Stimulated activated CD8-positive, alpha-beta memory T cell treated with anti-CD3 and anti-CD28 coated beads, Interleukin-2, amount 100 ng/mL, for 1 hour (primary cell): ENCODE measurements around the gene F2RL2.
"Not testable (repeated sequence)": the region's sequence is repeated elsewhere in the genome, so short reads cannot be mapped to it uniquely, and the experiment has no call there.

Source experiments
- DNase-seq, 2 donors: peaks; one replicate each; pipeline ENCODE4 v3.0.0-alpha.2; 2020; ENCODE audit warnings: low read depth in 2 of 2

The F2RL2 gene

GRCh38 chr5:76622076-76622475, 1.1 kb downstream of the F2RL2 start:
- DNase-seq, result no peak

GRCh38 chr5:76620166-76620565, 3.0 kb downstream of the F2RL2 start:
- DNase-seq, result no peak

DNA sequence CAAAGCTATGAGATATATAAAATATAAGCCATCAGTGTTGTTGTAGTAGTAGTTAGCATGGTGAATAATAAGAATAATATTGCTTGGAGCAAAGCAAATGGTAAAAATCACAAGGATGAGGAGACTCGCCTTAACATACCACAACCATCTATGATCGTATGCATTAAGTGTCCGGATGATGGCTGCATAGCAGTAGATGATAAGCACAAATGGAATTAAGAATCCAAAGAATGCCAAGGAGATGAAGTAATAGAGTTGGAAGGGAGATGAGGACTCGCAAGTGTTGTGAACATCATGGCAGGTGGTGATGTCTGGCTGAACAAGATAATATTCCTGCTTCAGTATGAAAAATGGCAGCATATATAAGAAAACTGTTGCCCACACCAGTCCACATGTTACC, 5.5 kb downstream of the F2RL2 start:
- no peak for DNase-seq

- no peak for DNase-seq
Observed at GRCh38 chr5:76617229-76617628, 6.0 kb downstream of the F2RL2 start.

DNA sequence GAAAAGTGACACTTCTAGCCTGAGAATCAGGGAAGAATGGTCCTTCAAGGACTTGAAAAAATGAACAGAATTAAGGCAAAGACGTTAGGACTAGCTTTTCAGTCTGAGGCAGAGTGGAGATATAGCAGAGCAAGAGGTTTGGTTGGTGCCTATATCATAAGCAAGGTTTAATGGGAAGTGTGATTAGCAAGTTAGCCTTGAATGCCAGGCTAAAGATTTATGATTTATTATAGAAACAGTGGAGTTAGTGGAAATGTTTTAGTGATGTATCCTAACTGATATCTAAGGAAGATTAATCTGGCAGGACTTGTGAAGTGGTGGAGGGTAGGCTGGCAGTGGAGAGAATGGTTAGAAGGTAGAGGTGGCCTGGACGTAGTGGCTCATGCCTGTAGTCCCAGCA, 7.0 kb downstream of the F2RL2 start:
- DNase-seq, result no peak

DNA sequence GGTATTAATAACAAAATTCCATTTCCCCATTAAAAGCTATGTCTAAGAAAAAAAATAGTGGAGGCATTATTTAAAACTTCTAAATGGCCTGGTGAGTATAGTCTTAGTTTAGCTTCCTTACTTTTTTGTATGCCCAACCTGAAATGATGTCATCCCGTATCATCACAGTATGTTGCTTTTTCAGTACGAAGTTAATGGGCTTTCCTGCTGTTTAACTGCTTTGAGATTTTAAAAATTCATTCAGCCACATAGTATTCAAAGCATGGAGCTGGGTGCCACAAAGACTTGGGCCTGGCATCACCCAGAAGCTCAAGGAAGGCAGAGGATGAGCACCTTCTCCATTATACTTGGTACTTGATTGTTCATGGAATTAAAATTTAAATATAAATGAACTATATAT, 7.4 kb downstream of the F2RL2 start:
- no peak for DNase-seq

- no peak for DNase-seq
Observed at GRCh38 chr5:76612942-76613341, 10.3 kb downstream of the F2RL2 start.

DNA sequence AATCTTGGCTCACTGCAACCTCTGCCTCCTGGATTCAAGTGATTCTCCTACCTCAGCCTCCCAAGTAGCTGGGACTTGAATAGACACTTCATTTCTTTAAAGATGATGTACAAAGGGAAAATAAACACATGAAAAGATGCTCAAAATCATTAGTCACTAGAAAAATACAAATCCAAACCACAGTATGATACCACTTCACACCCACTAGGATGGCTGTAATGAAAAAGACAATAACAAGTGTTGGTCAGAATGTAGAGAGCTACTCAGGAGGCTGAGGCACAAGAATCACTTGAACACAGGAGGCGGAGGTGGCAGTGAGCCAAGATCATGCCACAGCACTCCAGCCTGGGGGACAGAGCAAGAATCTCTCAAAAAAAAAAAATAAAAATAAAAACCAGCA, 13.0 kb downstream of the F2RL2 start:
- no peak for DNase-seq

DNA sequence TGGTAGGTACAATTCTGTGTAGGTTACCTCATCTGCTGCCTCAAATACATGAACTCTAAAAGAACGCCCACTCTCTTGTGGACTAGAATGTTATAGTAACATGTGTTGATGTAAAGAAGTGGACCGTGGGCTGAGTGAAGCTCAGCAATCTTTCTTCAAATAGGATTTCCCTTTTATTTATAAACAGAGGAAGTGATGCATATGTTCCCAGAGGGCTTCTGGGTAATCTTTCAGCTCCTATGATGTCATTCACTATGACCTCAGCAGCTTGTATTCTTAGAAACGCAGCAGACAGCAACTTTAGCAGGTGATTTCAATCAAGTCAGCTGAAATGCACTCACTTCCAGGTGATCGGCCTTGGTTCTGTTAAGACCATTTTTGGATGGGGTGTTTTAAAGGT, 14.4 kb downstream of the F2RL2 start:
- no peak for DNase-seq

DNA sequence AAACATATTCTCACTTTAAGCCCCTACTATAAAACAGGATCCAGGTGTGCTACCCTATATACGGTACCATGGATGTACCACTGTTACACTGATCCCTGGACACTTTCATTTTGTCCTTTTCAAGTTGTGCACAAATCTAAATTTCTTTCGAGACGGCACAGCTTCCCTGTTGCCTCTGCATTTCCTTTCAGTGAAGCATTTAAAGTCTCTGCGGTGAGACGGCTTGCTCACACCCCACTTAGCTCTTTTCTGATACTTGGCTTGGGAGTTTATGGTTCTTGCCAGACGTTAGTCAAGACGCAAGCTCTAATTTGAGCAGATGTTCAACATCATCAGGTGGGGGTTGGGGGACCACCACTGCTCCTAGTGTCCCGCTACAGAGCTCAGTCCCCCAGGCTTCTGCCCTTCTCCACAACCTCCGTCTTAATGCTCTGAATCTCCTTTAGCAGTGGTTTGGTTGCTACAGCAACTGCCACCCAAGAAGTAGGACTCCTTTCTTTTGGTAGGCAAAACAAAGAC, 15.8 kb downstream of the F2RL2 start:
- no peak for DNase-seq

DNA sequence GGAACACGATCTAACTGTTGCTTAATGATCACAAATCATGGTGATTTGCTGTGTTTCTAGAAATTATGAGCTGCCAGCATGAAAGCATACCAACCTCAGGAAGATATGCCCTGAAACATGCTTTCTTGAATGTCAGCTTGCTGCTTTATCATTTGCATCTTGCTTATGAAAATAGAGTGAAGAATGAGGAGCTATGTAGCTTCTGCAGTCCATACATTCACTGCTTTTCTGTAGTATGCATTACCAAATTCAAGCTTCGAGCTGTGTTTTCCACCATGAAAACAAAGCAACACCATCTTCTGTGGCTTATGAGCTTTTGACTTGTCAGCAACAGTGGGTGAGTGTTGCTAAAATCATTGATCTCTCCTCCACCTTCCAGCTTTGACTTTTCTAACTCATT, 16.5 kb downstream of the F2RL2 start:
- no peak for DNase-seq

- DNase-seq, result no peak
Observed at GRCh38 chr5:76604838-76605237, 18.4 kb downstream of the F2RL2 start.

DNA sequence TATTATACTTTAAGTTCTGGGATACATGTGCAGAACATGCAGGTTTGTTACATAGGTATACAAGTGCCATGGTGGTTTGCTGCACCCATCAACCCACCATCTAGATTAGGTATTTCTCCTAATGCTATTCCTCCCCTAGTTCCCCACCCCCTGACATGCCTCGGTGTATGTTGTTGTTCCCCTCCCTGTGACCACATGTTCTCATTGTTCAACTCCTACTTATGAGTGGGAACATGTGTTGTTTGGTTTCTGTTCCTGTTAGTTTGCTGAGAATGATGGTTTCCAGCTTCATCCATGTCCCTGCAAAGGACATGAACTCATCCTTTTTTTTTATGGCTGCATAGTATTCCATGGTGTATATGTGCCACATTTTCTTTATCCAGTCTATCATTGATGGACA, 19.2 kb downstream of the F2RL2 start:
- DNase-seq, result not testable (repeated sequence)

DNA sequence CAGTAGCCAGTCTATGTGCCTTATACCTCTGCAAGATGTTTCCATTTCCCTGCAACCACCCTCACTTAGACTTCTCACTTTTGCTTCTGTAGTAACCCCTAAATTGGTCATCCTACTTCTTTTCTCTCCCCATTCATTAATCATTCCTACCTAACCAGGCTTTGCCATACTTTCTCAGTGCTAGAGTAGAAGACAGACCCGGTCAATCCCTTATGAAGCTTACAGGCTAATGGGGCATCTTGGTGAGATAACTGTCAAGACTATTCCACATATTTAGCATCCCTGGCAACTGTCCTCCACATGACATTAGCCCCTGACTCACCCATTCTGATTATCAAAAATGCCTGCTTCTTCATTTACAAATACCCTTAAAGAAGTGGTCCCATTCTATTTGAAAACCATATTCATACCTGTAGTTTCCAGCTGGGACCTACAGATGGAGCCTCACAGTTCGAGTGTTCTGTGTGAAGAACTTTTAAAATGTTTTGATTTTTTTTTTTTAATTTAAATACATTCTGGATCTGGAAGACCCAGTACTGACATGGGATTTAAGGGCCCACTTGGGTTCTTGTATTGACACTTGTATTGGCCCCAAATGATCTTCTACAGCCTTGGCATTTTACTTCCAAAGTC, 21.0 kb downstream of the F2RL2 start:
- no peak for DNase-seq

GRCh38 chr5:76601470-76601869, 21.7 kb downstream of the F2RL2 start:
- no peak for DNase-seq

GRCh38 chr5:76600716-76601115, 22.5 kb downstream of the F2RL2 start:
- DNase-seq, result no peak

GRCh38 chr5:76598531-76598930, 24.7 kb downstream of the F2RL2 start:
- no peak for DNase-seq

DNA sequence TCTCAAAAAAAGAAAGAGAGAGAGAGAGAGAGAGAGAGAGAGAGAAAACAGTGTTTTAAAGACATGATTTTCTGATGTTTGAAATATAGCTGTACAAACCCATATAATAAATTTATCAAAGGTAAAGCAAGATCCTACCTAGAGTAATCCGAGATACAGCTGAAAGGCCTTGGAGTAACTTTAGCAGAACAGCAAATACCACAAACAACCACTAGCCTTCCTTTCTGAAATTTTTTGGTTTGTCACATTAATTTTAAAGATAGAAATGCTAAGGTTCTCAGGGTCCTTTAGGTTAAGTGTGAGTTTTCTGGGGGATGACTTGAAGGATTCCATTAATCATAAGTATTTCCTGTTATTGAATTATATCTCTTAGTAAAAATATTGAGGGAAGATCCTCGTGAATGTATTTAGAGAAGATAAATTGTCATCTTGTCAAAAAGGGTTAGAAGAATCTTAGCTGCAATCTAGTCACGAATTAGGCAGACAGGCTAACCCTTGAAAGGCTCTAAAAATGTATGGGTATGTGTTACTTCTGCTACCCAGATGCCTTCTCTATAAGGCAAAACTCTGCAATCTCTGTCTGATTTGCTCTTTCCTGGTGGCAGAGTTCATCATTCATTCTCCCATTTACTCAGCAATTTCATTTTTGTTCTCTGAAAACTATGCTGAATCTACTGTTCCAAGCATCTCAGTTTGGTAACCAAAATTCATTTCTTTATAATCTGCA, 27.3 kb downstream of the F2RL2 start:
- DNase-seq, result no peak

GRCh38 chr5:76594107-76594506, 29.1 kb downstream of the F2RL2 start:
- DNase-seq, result no peak

DNA sequence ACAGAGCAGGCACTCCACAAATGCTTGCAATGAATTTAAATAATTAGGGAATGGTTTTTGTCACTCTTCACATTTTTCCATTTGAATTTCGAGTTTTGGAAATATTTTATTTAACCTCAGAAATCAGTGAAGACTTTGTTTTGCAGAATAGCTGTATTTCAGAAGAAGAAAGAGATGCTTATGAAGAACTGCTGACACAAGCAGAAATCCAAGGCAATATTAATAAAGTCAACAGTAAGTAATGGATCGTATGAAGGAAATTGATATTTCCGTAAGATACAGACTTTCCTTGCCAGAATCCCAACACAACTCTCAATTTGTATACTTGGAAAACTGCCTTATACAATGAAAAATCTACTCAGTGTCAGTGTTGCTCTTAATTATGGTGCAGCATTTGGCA, 30.5 kb downstream of the F2RL2 start:
- no peak for DNase-seq

DNA sequence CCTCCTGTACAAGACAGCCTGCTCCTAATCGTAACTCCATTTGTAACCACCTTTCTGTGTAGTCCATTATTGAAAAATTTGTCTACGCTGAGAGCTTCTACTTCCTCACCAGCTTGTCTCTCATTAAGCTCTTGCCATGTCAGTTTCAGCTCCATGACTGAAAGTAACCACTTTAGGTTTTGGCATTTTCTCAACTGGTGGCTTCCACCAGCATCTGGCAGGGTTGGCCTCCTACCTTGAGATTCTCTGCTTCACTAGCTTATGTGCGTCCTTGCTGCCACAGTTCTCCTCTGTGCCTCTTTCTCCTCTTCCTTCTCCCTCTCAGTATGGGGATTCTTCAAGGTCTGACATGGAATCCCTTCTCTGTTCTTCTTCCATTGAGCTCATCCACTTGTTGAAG, 31.8 kb downstream of the F2RL2 start:
- no peak for DNase-seq

DNA sequence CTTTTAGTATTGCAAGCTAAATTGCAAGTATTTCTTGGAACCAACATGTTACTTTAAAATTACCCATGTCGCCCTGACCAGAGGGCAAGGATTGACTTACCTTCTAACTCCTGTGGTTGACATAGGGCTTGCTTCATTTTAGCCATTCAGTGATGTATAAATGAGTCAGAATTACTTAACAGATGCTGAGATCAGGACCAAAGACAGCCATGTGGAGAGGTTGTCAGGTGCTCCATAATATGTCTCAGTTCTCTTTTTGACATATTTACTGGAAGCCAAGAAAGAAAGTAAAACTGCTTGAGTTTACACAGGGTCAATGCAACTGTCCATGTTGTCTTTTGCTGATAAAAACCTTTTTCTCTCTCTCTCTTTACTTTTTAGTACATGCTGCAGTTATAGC, 33.2 kb downstream of the F2RL2 start:
- DNase-seq, result no peak

DNA sequence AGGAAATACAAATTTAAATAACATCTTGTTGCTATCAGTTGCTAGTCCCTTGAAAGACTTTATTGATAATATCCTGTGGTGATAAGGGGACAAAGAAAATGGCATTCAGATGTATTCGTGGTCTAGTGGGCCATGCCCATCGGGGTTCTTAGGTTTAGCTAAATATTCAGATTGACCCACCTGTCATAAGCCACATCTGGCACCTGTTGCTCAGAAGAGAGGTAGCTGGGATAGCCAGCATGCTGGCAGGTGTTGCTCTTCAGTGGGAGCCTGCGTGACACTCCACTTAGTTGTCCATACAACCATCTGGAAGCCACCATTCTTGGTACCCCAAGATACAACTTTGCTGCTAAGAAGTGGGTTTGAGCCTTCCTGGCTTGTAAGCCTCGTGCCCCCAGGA, 36.7 kb downstream of the F2RL2 start:
- DNase-seq, result no peak

DNA sequence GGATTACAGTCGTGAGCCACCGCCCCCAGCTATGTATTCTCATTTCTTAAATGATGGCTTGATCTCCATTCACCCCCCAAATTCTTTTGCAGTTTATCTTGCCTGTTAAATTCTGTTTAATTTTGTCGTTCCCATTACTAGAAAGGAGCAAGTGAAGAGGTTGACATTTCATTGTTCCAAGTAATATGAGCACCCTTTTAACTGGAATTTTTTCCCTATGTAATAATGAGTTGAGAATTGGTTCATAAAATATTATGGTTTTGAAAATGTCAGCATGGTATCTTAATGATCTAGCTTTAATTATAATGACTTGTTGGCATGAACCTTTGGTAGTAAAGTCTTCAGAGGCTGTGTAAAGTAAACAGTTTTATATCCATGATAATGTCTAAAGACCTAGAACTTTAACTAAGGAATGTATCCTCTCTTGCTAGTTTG, 37.4 kb downstream of the F2RL2 start:
- DNase-seq, result no peak
